Thyroid gland (tissue), 4 donors: Measurements from ENCODE around the gene COL23A1. TPM values are rescaled to one million over a fixed set of nuclear protein-coding genes. Genes with fewer than 3 reads are reported as not detected.

Experiments used
- DNase-seq, 2 donors: peaks; one replicate each; pipeline ENCODE4 v3.0.0-alpha.2; 2019
- H3K27ac ChIP-seq, 3 donors: fragments of 200-600 bp; sonication (generic); 1 replicate in 2 of 3; 2 replicates in 1 of 3; pipeline ENCODE4 v1.5.1; 2016 to 2019; ENCODE audit warnings: mild to moderate bottlenecking in 1 of 3, moderate library complexity in 1 of 3
- H3K27me3 ChIP-seq: fragments of 200-600 bp; sonication (generic); one replicate; pipeline ENCODE4 v1.5.1; 2019
- H3K36me3 ChIP-seq, 2 donors: fragments of 200-600 bp; sonication (generic); one replicate each; pipeline ENCODE4 v1.5.1; 2016 to 2019
- H3K4me1 ChIP-seq, 2 donors: fragments of 200-600 bp; sonication (generic); one replicate each; pipeline ENCODE4 v1.5.1; 2017 to 2019
- H3K4me3 ChIP-seq, 3 donors: fragments of 200-600 bp; sonication (generic); replicated peaks in 1 of 3; 1 replicate in 2 of 3; 2 replicates in 1 of 3; pipeline ENCODE4 v1.5.1; 2016; ENCODE audit warnings: mild to moderate bottlenecking in 1 of 3
- H3K9me3 ChIP-seq: fragments of 200-600 bp; sonication (generic); one replicate; pipeline ENCODE4 v1.5.1; 2017
- POLR2A ChIP-seq, 2 donors: fragments of 450-650 bp; IDR thresholded peaks; one replicate each; pipeline ENCODE4 v1.6.1; 2017; ENCODE audit warnings: antibody characterized with exemption in 2 of 2, mild to moderate bottlenecking in 2 of 2, moderate library complexity in 1 of 2
- WGBS, 2 donors: methylation state at CpG; one replicate each; pipeline ENCODE4 v1.1.5; 2017; 5-methylcytosine and 5-hydroxymethylcytosine counted together
- intact Hi-C: fragments of 100-400 bp; cut with DNase I; formaldehyde crosslinking; loops from one replicate; pipeline ENCODE4 v1.15.1; 2023
- total RNA-seq, 4 donors: library from RNA; depleted of rRNA; stranded (reverse); fragments of >200 nt; gene quantifications; one replicate each; pipeline ENCODE4 v1.2.3, GENCODE V29; 2016
- TF ChIP-seq, protein P1 (sequence below), 6 experiments: fragments of 200-600 bp in 3 of 6; fragments of 450-650 bp in 3 of 6; sonication (generic) in 3 of 6; IDR thresholded peaks; one replicate each; pipeline ENCODE4 v1.5.1; 2016 to 2019; ENCODE audit warnings: antibody characterized with exemption in 6 of 6, mild to moderate bottlenecking in 2 of 6, inconsistent platforms in 1 of 6, moderate library complexity in 1 of 6

The COL23A1 gene
- total RNA-seq, 4 donors from 2014 or later = 76.6 to 108 (median 95.7) TPM

DNA sequence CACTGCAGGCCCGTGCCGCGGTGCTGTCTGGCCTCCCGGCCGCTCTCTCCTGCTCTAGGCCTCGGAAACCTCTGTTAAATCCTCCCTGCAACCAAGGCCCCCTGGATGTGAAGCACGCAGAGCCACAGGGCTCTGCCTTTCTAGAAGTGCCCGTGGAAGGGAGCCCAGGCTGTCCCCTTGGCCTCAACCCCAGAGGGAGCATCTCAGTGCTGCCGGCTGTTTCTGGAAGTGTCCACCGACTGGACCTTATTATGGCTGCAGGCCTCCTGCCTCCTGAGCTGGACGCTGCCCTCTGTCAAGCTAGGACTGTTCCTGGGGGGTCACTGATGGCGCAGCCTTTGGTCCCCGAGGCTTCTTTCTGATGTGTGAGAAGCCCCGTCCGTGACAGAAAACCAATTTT, 317.2 kb downstream of the COL23A1 start:
- Histone ChIP-seq H3K4me1 (peaks cover 21 to 43% of the 10 kb centered on the region in 2 donors), H3K36me3 (no peaks in the 10 kb centered on the region), H3K27me3 (no peaks in the 10 kb centered on the region), H3K9me3 (no peaks in the 10 kb centered on the region), H3K27ac (peak overlapping the region; percentile 54 to 78 (median 73)), H3K4me3 (no peak overlapping the region)
- TF ChIP-seq POLR2A (IDR thresholded peaks at IDR 0.05) = no peak
- TF ChIP-seq, protein P1, sequence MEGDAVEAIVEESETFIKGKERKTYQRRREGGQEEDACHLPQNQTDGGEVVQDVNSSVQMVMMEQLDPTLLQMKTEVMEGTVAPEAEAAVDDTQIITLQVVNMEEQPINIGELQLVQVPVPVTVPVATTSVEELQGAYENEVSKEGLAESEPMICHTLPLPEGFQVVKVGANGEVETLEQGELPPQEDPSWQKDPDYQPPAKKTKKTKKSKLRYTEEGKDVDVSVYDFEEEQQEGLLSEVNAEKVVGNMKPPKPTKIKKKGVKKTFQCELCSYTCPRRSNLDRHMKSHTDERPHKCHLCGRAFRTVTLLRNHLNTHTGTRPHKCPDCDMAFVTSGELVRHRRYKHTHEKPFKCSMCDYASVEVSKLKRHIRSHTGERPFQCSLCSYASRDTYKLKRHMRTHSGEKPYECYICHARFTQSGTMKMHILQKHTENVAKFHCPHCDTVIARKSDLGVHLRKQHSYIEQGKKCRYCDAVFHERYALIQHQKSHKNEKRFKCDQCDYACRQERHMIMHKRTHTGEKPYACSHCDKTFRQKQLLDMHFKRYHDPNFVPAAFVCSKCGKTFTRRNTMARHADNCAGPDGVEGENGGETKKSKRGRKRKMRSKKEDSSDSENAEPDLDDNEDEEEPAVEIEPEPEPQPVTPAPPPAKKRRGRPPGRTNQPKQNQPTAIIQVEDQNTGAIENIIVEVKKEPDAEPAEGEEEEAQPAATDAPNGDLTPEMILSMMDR (IDR thresholded peaks at IDR 0.05) = no peak
- intact Hi-C loops = no loop called here
- 89 to 93% methylated on average over 7 to 10 of the region's 15 CpGs for WGBS, 2 donors
- DNase-seq = no peak

DNA sequence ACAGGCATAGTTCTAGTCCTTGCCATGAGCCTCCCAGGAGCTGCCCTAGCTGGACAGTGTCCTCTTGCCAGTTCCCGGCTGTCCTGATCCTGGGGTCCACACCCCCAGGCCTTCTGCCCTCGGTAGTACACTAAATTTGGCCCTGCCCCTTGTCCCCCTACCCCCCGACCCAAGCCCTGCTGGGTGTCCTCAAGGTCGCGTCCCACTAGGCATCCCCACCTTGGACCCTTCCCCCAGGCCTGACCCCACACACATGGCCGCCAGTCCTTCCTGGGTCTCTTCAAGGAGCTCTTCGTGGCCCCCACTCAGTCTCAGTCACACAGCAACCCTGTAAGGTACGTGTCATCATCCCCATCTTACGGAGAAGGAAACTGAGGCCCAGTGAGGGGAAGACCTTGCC, 317.6 kb downstream of the COL23A1 start:
- Histone ChIP-seq H3K36me3 (no peaks in the 10 kb centered on the region), H3K4me1 (peaks cover 21 to 38% of the 10 kb centered on the region in 2 donors), H3K27ac (peak overlapping the region in 2 of 3 donors; percentile 38 to 54), H3K4me3 (no peak overlapping the region), H3K27me3 (no peaks in the 10 kb centered on the region), H3K9me3 (no peaks in the 10 kb centered on the region)
- TF ChIP-seq, protein P1 (IDR thresholded peaks at IDR 0.05) = no peak
- TF ChIP-seq POLR2A (IDR thresholded peaks at IDR 0.05) = no peak
- 87 to 94% methylated on average over 8 to 9 of the region's 9 CpGs for WGBS, 2 donors
- intact Hi-C loops = no loop called here
- DNase-seq = no peak

DNA sequence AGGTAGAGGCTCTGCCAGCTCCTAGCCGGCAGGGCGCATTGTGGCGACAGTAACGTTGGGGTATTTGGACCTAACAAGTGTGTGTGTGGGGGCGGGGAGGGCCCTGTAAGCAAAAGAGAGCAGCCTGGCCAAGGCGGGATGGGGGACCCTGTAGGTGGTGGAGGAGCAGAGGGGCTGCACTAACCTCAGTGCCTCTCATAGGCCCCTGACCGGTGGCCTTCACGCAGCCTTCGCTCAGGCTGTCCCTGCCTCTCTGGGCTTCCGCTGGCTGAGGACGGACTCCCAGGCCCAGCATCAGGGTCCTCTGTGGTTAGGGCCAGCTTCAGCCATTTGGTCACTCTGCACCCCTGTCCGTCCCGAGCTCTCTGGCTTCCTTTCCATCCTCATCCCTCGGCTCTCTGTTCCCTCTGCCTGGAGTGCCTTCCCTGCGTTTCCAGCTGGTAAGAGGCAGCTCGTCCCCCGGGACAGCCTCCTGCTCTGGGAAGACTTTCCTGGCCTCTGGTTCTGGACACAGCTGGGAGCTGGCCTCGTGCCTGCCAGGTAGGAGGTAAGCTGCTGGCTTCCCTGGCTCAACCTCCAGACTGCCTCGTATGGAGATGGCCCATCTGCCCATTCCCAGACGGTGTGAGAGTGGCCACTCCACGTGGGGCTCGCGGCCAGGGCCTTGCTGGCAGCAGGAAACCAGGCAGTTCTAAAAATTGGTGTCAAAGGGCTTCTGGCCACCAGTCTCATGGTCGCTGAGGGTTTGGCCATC, 318.3 kb downstream of the COL23A1 start:
- intact Hi-C loops = no loop called here
- no peaks in the 10 kb centered on the region for H3K27me3 ChIP-seq
- peak overlapping the region in 2 of 3 donors; percentile 36 to 38 for H3K27ac ChIP-seq
- H3K9me3 ChIP-seq = no peaks in the 10 kb centered on the region
- H3K4me3 ChIP-seq = no peak overlapping the region
- H3K36me3 ChIP-seq = no peaks in the 10 kb centered on the region
- peak; percentile 63 to 71 for DNase-seq
- WGBS, 2 donors = 64 to 76% methylated on average over 17 to 20 of the region's 24 CpGs
- TF ChIP-seq, protein P1 (IDR thresholded peaks at IDR 0.05) = no peak
- TF ChIP-seq POLR2A (IDR thresholded peaks at IDR 0.05) = no peak
- H3K4me1 ChIP-seq = peaks cover 21 to 35% of the 10 kb centered on the region in 2 donors

DNA sequence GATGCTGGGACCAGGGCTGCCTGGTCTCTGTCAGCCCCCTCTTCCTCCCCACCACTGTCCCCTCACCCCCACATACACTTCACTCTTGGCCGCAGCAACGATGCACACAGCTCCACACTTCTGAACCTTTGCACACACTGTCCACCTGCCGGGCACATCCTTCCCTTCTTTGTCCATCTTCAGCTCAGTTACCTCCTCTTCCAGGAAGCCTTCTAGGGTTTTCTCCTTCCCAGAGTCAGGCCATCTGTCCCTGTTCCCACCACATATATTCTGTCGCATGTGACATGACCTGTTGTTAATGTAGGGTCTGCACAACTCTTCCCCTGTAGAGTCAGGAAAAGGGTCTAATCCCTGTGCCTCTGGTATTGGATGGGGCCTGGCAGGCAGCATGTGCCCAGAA, 319.0 kb downstream of the COL23A1 start:
- Histone ChIP-seq H3K36me3 (no peaks in the 10 kb centered on the region), H3K27ac (no peak overlapping the region), H3K27me3 (no peaks in the 10 kb centered on the region), H3K4me1 (peaks cover 21 to 35% of the 10 kb centered on the region in 2 donors), H3K9me3 (no peaks in the 10 kb centered on the region), H3K4me3 (no peak overlapping the region)
- no peak for DNase-seq
- intact Hi-C loops = no loop called here
- WGBS, 2 donors = 86 to 92% methylated on average over 4 of the region's 4 CpGs
- TF ChIP-seq POLR2A (IDR thresholded peaks at IDR 0.05) = no peak
- TF ChIP-seq, protein P1 (IDR thresholded peaks at IDR 0.05) = no peak

DNA sequence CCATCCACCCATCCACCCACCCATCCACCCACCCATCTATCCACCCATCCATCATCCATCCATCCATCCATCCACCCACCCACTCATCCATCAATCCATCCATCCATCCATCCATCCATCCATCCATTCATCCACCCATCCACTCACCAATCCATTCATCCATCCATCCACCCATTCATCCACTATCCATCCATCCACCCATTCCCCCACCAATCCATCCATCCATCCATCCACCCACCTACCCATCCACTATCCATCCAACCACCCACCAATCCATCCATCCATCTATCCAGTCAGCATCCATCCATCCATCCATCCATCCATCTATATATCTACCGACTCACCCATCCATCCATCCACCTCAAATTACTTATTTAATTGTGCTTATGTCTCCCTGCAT, 320.7 kb downstream of the COL23A1 start:
- H3K9me3 ChIP-seq = no peaks in the 10 kb centered on the region
- intact Hi-C loops = no loop called here
- no peak overlapping the region for H3K27ac ChIP-seq
- no peaks in the 10 kb centered on the region for H3K36me3 ChIP-seq
- H3K27me3 ChIP-seq = no peaks in the 10 kb centered on the region
- peaks cover 17 to 27% of the 10 kb centered on the region in 2 donors for H3K4me1 ChIP-seq
- no peak for DNase-seq
- H3K4me3 ChIP-seq = no peak overlapping the region
- 97 to 98% methylated on average over 1 of the region's 1 CpG for WGBS, 2 donors
- TF ChIP-seq, protein P1 (IDR thresholded peaks at IDR 0.05) = no peak
- no peak for TF ChIP-seq POLR2A (IDR thresholded peaks at IDR 0.05)
